SK-N-SH treated with all-trans-retinoic acid at 6 μM for 48 hours (cell line): ENCODE data around the gene LMO7.

Experiments used
- ARNTL ChIP-seq: fragments of 450-650 bp; formaldehyde crosslinking; IDR thresholded peaks from 2 replicates; pipeline ENCODE4 v1.5.0; 2020; ENCODE audit warnings: low read depth, mild to moderate bottlenecking, moderate library complexity, borderline replicate concordance
- OSR1 ChIP-seq: fragments of 250-450 bp; sonication (Bioruptor Pico); IDR thresholded peaks from 2 replicates; pipeline ENCODE4 v1.8.0; 2022; ENCODE audit warnings: moderate library complexity, mild to moderate bottlenecking, inconsistent platforms
- SNAI2 ChIP-seq: fragments of 250-450 bp; sonication (Bioruptor Pico); IDR thresholded peaks from 2 replicates; pipeline ENCODE4 v1.5.0; 2020; ENCODE audit warnings: mild to moderate bottlenecking, moderate library complexity
- TCF4 ChIP-seq: fragments of 250-450 bp; sonication (Bioruptor Pico); IDR thresholded peaks from 2 replicates; pipeline ENCODE4 v1.8.0; 2021; ENCODE audit warnings: mild to moderate bottlenecking, moderate library complexity, borderline replicate concordance
- TF ChIP-seq, protein P1 (sequence below): fragments of 250-450 bp; sonication (Bioruptor Pico); IDR thresholded peaks from 2 replicates; pipeline ENCODE4 v1.8.0; 2020; ENCODE audit warnings: mild to moderate bottlenecking, moderate library complexity, borderline replicate concordance

DNA sequence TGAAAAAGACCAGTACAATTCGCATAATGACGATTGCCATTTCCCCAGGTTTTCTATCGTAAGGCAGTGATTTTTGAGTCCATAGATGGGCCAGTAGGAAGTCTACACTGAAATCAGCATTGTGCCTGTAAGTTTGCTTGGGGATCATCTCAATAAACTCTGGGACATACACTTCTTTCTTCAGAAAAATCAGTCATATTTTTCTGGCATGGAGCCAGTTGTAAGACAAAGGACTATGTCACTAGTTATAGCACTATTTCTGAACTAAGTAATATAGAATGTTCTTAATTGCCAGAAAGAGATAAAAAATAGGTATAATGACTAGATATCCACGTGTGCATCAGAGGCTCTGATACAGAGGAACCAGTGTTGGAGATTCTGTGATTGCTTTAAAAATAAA is 243.5 kb downstream of the LMO7 start:
- TF ChIP-seq SNAI2 (CRISPR knock-in tag) (no peak), TCF4 (CRISPR knock-in tag) (no peak), ARNTL (no peak), OSR1 (CRISPR knock-in tag) (no peak)
- TF ChIP-seq, protein P1, sequence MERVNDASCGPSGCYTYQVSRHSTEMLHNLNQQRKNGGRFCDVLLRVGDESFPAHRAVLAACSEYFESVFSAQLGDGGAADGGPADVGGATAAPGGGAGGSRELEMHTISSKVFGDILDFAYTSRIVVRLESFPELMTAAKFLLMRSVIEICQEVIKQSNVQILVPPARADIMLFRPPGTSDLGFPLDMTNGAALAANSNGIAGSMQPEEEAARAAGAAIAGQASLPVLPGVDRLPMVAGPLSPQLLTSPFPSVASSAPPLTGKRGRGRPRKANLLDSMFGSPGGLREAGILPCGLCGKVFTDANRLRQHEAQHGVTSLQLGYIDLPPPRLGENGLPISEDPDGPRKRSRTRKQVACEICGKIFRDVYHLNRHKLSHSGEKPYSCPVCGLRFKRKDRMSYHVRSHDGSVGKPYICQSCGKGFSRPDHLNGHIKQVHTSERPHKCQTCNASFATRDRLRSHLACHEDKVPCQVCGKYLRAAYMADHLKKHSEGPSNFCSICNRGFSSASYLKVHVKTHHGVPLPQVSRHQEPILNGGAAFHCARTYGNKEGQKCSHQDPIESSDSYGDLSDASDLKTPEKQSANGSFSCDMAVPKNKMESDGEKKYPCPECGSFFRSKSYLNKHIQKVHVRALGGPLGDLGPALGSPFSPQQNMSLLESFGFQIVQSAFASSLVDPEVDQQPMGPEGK (CRISPR knock-in tag), result no peak
